Heart left ventricle (tissue), 13 donors: ENCODE data around the gene STX16.

ENCODE experiments used
- CTCF ChIP-seq, 12 donors: fragments of 200-600 bp; sonication (generic) in 4 of 12; IDR thresholded peaks; one replicate each; pipeline versions ENCODE4 v1.5.0 to v1.8.0; 2018 to 2022; ENCODE audit warnings: antibody characterized with exemption in 12 of 12, mild to moderate bottlenecking in 5 of 12
- POLR2A ChIP-seq, 2 donors: fragments of 450-650 bp; IDR thresholded peaks; one replicate each; pipeline ENCODE4 v1.6.1; 2017; ENCODE audit warnings: antibody characterized with exemption in 2 of 2, mild to moderate bottlenecking in 2 of 2, moderate library complexity in 2 of 2
- donor health status: ischemic (EF 13 %, LVEDD 7.1; RV severe dilation, severe dysfunction).
- donor health status: DM: no; HTN: yes; CAD: no.
- donor health status: DM: no; HTN: no; CAD: no.
- donor health status: ischemic (EF 25% LVEDD 6.9; RV normal size, moderate dysfunction).
- donor health status: ischemic (EF 25% LVEDD 5.7; RV mildly dilated, moderate dysfunction).
- donor health status: ischemic (EF 35%, LVEDD 5.7; RV mildly dilated, moderate dysfunction).
- donor health status: nonischemic (EF 11% LVEDD 7.7; RV severe dilation, severe dysfunction).
- donor health status: DM: yes; HTN: yes; CAD: no.
- donor health status: PGD.
- donor health status: ischemic (EF 29% LVEDD 5.4; RV normal size, mild dysfunction).
- donor health status: nonischemic (EF 23%, LVEDD 6.1; RV moderate dilation, normal function).

DNA sequence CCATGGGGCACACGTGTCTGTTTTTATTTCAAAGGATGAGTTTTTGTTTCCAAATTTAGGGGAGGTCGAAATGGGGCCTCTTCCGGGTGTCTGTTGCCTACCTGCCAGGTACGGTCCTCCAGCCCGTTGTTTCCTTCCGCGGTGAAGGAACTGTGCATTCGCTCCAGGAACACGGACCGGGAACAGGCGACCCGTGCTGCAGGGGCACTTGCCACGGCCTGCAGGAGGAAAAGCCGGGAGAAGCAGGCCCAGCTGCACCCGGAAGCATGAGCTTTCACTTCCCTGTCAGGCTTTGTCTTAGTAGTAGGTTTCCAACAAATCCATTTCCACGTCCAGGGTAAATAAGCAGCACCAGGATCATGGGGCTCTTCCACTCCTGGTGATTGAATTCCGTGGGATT, 24.6 kb downstream of the STX16 start:
- TF ChIP-seq CTCF (IDR thresholded peaks at IDR 0.05) (no peak), POLR2A (IDR thresholded peaks at IDR 0.05) (no peak)
